Activated B cell treated with CpG ODN at 0.5 μM for 24 hours (primary cell): ENCODE data around the gene ATP6V1F. TPM values are rescaled to one million over a fixed set of nuclear protein-coding genes. Genes with fewer than 3 reads are reported as not detected.

Experiments used
- ATAC-seq: fragments of 200-7000 bp; cut with Tn5 transposase; one replicate; pipeline ENCODE4 v1.10.0; 2021; ENCODE audit warnings: low read depth, mild to moderate bottlenecking, moderate library complexity
- CTCF ChIA-PET: fragments of 350-600 bp; sonication (Branson Sonifier 250); formaldehyde crosslinking; loops from one replicate; lab custom pipeline; 2021; ENCODE audit warnings: antibody characterized with exemption; lab: Charles Lee
- POLR2A ChIA-PET: fragments of 350-600 bp; sonication (Branson Sonifier 250); formaldehyde crosslinking; loops from one replicate; lab custom pipeline; 2021; ENCODE audit warnings: antibody characterized with exemption; lab: Charles Lee
- DNase-seq: peaks from one replicate; pipeline ENCODE4 v3.0.0; 2022
- H3K27ac Mint-ChIP-seq: one replicate; pipeline ENCODE4 v1.8.0; 2020; ENCODE audit warnings: mixed read lengths
- H3K27me3 Mint-ChIP-seq: one replicate; pipeline ENCODE4 v1.8.0; 2021; ENCODE audit warnings: mixed read lengths
- H3K36me3 Mint-ChIP-seq: one replicate; pipeline ENCODE4 v1.8.0; 2021; ENCODE audit warnings: low read depth, mixed read lengths
- H3K4me1 Mint-ChIP-seq: one replicate; pipeline ENCODE4 v1.8.0; 2021; ENCODE audit warnings: mixed read lengths
- H3K4me3 Mint-ChIP-seq: one replicate; pipeline ENCODE4 v1.8.0; 2020; ENCODE audit warnings: mild to moderate bottlenecking, mixed read lengths
- H3K9me3 Mint-ChIP-seq: one replicate; pipeline ENCODE4 v1.8.0; 2020; ENCODE audit warnings: mixed read lengths
- intact Hi-C: fragments of 100-400 bp; cut with micrococcal nuclease; formaldehyde crosslinking; loops from one replicate; pipeline ENCODE4 v1.15.1; 2024
- total RNA-seq: library from RNA; stranded (reverse); gene quantifications from 2 replicates; pipeline ENCODE4 v1.2.3, GENCODE V29; 2022
- TF ChIP-seq, protein P1 (sequence below): fragments of 200-600 bp; IDR thresholded peaks from one replicate; pipeline ENCODE4 v1.8.0; 2022; ENCODE audit warnings: antibody characterized with exemption, mild to moderate bottlenecking

ATP6V1F gene
- total RNA-seq, 1 donor from 2014 or later, result 100.0 TPM

DNA sequence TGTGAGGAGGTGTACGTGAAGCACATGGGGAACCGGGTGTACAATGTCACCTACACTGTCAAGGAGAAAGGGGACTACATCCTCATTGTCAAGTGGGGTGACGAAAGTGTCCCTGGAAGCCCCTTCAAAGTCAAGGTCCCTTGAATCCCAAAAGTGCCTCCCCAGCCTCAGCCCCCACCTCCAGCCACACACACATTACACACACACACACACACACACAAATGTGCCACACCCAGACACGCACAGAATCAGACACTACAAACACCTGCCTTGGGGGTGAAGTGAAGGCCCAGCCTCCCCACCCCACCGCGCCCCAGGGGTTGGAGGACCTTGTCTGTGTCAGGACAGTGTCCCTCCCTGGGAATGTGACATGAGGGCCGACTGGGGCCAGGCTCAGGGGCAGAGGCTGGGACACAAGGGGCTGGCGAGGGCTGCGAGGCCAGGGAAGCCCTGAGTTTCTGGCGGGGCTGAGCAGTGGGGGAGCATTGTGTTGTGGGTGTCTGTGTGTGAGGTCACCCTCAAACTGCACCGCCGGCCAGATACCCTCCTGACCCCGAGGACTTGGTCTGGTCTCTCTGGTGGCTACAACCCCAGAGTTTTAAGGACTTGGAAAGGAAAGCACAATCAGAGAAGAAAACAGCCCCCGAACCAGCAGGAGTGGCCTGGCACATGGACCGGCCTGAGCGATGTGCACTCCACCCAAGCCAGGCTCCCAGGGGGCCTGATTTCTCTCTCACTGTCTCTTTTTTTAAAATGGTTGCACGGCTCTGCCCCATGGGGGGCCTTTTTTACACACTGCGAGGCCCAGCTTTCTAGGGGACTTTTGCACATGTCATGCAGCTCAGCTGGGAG, 4.0 kb upstream of the ATP6V1F start:
- Mint-ChIP-seq H3K27ac (no peak overlapping the region), H3K36me3 (peaks cover 6% of the 10 kb centered on the region), H3K4me1 (peaks cover 13% of the 10 kb centered on the region), H3K9me3 (no peaks in the 10 kb centered on the region), H3K4me3 (no peak overlapping the region), H3K27me3 (peaks cover 4% of the 10 kb centered on the region)
- no peak for DNase-seq
- ChIA-PET CTCF (no interaction called here), POLR2A (no interaction called here)
- TF ChIP-seq, protein P1, sequence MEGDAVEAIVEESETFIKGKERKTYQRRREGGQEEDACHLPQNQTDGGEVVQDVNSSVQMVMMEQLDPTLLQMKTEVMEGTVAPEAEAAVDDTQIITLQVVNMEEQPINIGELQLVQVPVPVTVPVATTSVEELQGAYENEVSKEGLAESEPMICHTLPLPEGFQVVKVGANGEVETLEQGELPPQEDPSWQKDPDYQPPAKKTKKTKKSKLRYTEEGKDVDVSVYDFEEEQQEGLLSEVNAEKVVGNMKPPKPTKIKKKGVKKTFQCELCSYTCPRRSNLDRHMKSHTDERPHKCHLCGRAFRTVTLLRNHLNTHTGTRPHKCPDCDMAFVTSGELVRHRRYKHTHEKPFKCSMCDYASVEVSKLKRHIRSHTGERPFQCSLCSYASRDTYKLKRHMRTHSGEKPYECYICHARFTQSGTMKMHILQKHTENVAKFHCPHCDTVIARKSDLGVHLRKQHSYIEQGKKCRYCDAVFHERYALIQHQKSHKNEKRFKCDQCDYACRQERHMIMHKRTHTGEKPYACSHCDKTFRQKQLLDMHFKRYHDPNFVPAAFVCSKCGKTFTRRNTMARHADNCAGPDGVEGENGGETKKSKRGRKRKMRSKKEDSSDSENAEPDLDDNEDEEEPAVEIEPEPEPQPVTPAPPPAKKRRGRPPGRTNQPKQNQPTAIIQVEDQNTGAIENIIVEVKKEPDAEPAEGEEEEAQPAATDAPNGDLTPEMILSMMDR, result no peak
- intact Hi-C loops, result no loop called here
- ATAC-seq, result no peak

GRCh38 chr7:128859232-128860157, 3.2 kb upstream of the ATP6V1F start:
- H3K27ac Mint-ChIP-seq, result no peak overlapping the region
- H3K36me3 Mint-ChIP-seq, result peaks cover 6% of the 10 kb centered on the region
- TF ChIP-seq, protein P1, result no peak
- CTCF ChIA-PET, result interaction anchor here (0.9 to 1.8 kb wide), 2 partner anchors 21 to 24 kb away, joined by 3 to 7 read pairs; no protein-coding TSS in a partner anchor
- H3K9me3 Mint-ChIP-seq, result no peaks in the 10 kb centered on the region
- peaks cover 3% of the 10 kb centered on the region for H3K27me3 Mint-ChIP-seq
- DNase-seq (no peak), ATAC-seq (no peak)
- POLR2A ChIA-PET, result no interaction called here
- intact Hi-C loops, result loop anchor here (5.0 to 10.0 kb wide), 3 partner anchors 327 to 455 kb away; partner anchors contain the start of genes IMPDH1 and METTL2B
- H3K4me3 Mint-ChIP-seq, result no peak overlapping the region
- H3K4me1 Mint-ChIP-seq, result peaks cover 18% of the 10 kb centered on the region

GRCh38 chr7:128860158-128861073, 2.2 kb upstream of the ATP6V1F start:
- Mint-ChIP-seq H3K9me3 (no peaks in the 10 kb centered on the region), H3K27me3 (peaks cover 3% of the 10 kb centered on the region), H3K36me3 (peaks cover 15% of the 10 kb centered on the region), H3K4me1 (peaks cover 26% of the 10 kb centered on the region), H3K4me3 (no peak overlapping the region), H3K27ac (no peak overlapping the region)
- POLR2A ChIA-PET, result interaction anchor here (0.5 to 0.9 kb wide), 3 partner anchors 18 to 590 kb away, joined by 4 to 7 read pairs (median 6); no protein-coding TSS in a partner anchor
- TF ChIP-seq, protein P1, result no peak
- no peak for DNase-seq
- intact Hi-C loops, result loop anchor here (5.0 to 10.0 kb wide), 3 partner anchors 328 to 456 kb away; partner anchors contain the start of genes IMPDH1 and METTL2B
- CTCF ChIA-PET, result interaction anchor here (0.9 to 1.8 kb wide), 2 partner anchors 20 to 23 kb away, joined by 3 to 7 read pairs; no protein-coding TSS in a partner anchor
- ATAC-seq, result no peak

DNA sequence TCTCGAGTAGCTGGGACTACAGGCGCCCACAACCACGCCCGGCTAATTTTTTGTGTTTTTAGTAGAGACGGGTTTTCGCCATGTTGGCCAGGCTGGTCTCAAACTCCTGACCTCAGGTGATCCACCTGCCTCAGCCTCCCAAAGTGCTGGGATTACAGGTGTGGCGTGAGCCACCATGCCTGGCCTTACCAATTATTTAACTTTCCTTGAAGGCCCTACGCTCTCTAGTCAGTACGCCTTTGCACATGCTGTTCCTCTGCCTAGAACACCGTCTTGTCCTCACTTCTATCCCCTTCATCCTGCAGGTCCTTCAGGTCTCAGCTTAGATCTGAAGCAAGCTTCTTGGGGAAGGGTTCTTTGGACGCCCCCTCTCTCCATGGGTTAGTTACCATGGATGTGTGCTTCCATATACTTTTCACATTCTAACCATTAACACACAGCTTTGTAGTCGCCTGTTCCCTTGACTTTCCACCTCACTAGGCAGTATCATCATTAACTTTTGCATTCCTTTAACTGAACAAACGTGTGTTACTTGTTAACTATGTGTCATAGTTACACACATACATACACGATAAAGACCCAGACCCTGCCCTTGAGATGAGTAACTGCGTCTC, 592 bp upstream of the ATP6V1F start:
- ChIA-PET CTCF (interaction anchor here (1.4 to 3.0 kb wide), 3 partner anchors 20 to 229 kb away, joined by 6 to 20 read pairs (median 6); no protein-coding TSS in a partner anchor), POLR2A (interaction anchor here (0.6 to 1.5 kb wide), 11 partner anchors 13 to 385 kb away, joined by 3 to 14 read pairs (median 4); partner anchors contain the start of gene METTL2B)
- Mint-ChIP-seq H3K27ac (peak overlapping the region; percentile 96), H3K27me3 (no peaks in the 10 kb centered on the region), H3K4me3 (peak overlapping the region; percentile 97), H3K4me1 (peaks cover 29% of the 10 kb centered on the region), H3K36me3 (peaks cover 30% of the 10 kb centered on the region), H3K9me3 (no peaks in the 10 kb centered on the region)
- intact Hi-C loops, result loop anchor here (1.0 to 10.0 kb wide), 10 partner anchors 15 to 457 kb away; partner anchors contain the start of genes CALU, CCDC136, IMPDH1 and METTL2B
- TF ChIP-seq, protein P1, result no peak
- ATAC-seq, result no peak
- DNase-seq, result no peak
